SH-SY5Y (cell line): ENCODE measurements around the gene ADAMTSL1.

ENCODE experiments used
- GATA2 ChIP-seq: IDR thresholded peaks from 2 replicates; pipeline ENCODE4 v1.6.1; 2011; ENCODE audit warnings: mild to moderate bottlenecking, low read depth, low read length
- GATA3 ChIP-seq: IDR thresholded peaks from 2 replicates; pipeline ENCODE4 v1.6.1; 2011; ENCODE audit warnings: low read depth, mild to moderate bottlenecking, low read length, moderate library complexity

GRCh38 chr9:18623221-18624079 is 149.5 kb downstream of the ADAMTSL1 start:
- TF ChIP-seq GATA3, result no peak
- TF ChIP-seq GATA2, result no peak
